OCI-LY7 (cell line): ENCODE results near the gene GTF2H1. TPM values are rescaled to one million over a fixed set of nuclear protein-coding genes. Genes with fewer than 3 reads are reported as not detected.

Experiments
- BruUV-seq: library from RNA; stranded (reverse); fragments of 400-500 nt; replicated peaks from 2 replicates; lab custom pipeline; 2021; lab: Mats Ljungman, UMichigan
- CTCF ChIA-PET: fragments of 300-600 bp; sonication (Branson Sonifier 250); formaldehyde crosslinking; loops from one replicate; lab custom pipeline; 2022; ENCODE audit warnings: antibody characterized with exemption; ENCODE audit not compliant: unreplicated experiment; lab: Charles Lee
- POLR2A ChIA-PET: fragments of 300-600 bp; sonication (Branson Sonifier 250); formaldehyde crosslinking; loops from one replicate; lab custom pipeline; 2022; ENCODE audit warnings: antibody characterized with exemption; lab: Charles Lee
- DNase-seq: peaks from one replicate; pipeline ENCODE4 v3.0.0-alpha.2; 2015; ENCODE audit warnings: low spot score
- H2AFZ ChIP-seq: fragments of 200-600 bp; sonication (generic), shearing (Covaris generic); 2 replicates; pipeline ENCODE4 v1.6.1; 2014; ENCODE audit warnings: mild to moderate bottlenecking, antibody characterized with exemption, low read length, moderate library complexity
- H3K27ac ChIP-seq: fragments of 200-600 bp; sonication (generic); 2 replicates; pipeline ENCODE4 v1.5.1; 2014; ENCODE audit warnings: mixed run types, low read depth, mild to moderate bottlenecking, moderate library complexity, low read length, inconsistent platforms; ENCODE audit not compliant: poor library complexity, severe bottlenecking
- H3K36me3 ChIP-seq: fragments of 200-600 bp; sonication (generic); 2 replicates; pipeline ENCODE4 v1.6.1; 2014; ENCODE audit warnings: mild to moderate bottlenecking, antibody characterized with exemption, low read length, moderate library complexity, mixed read lengths; ENCODE audit not compliant: insufficient read depth
- H3K4me1 ChIP-seq: fragments of 200-600 bp; sonication (generic); 2 replicates; pipeline ENCODE4 v1.5.1; 2014; ENCODE audit warnings: mild to moderate bottlenecking, low read length; ENCODE audit not compliant: insufficient read depth, poor library complexity, severe bottlenecking
- H3K4me2 ChIP-seq: fragments of 200-600 bp; sonication (generic); 2 replicates; pipeline ENCODE4 v1.6.1; 2014; ENCODE audit warnings: mild to moderate bottlenecking, low read length
- H3K4me3 ChIP-seq: fragments of 200-600 bp; sonication (generic); 2 replicates; pipeline ENCODE4 v1.5.1; 2014; ENCODE audit warnings: mild to moderate bottlenecking, low read depth, low read length; ENCODE audit not compliant: poor library complexity, severe bottlenecking
- H3K79me2 ChIP-seq: fragments of 200-600 bp; sonication (generic); 2 replicates; pipeline ENCODE4 v1.6.1; 2016; ENCODE audit warnings: low read depth, mild to moderate bottlenecking, low read length, moderate library complexity, mixed read lengths; ENCODE audit not compliant: insufficient read depth
- H3K9me2 ChIP-seq: fragments of 200-600 bp; sonication (generic); 2 replicates; pipeline ENCODE4 v1.6.1; 2016; ENCODE audit warnings: mild to moderate bottlenecking, low read length, mixed read lengths; ENCODE audit not compliant: insufficient read depth
- H3K9me3 ChIP-seq: fragments of 200-600 bp; sonication (generic); 2 replicates; pipeline ENCODE4 v1.6.1; 2014; ENCODE audit warnings: mild to moderate bottlenecking, mixed run types, low read length, mixed read lengths
- H4K20me1 ChIP-seq: fragments of 200-600 bp; sonication (generic); 2 replicates; pipeline ENCODE4 v1.6.1; 2014; ENCODE audit warnings: mild to moderate bottlenecking, antibody characterized with exemption, low read length, moderate library complexity, mixed read lengths; ENCODE audit not compliant: insufficient read depth
- EZH2phosphoT487 ChIP-seq: fragments of 200-600 bp; sonication (generic); IDR thresholded peaks from 2 replicates; pipeline ENCODE4 v1.6.1; 2018; ENCODE audit warnings: low read depth, borderline replicate concordance, mild to moderate bottlenecking, mixed run types, antibody characterized with exemption, low read length, moderate library complexity, mixed read lengths
- intact Hi-C: fragments of 100-400 bp; cut with micrococcal nuclease; formaldehyde crosslinking; loops from one replicate; pipeline ENCODE4 v1.10.0; 2022; ENCODE audit not compliant: unreplicated experiment
- total RNA-seq, 2 experiments: library from RNA; depleted of rRNA in 1 of 2; stranded (reverse); fragments of >200 nt in 1 of 2; shearing (Covaris generic) in 1 of 2; gene quantifications; 2 replicates each; pipeline ENCODE4 v1.2.3, GENCODE V29; 2014 to 2022
- TF ChIP-seq, protein P1 (sequence below): fragments of 200-600 bp; sonication (generic); conservative IDR thresholded peaks from 2 replicates; pipeline ENCODE4 v1.5.1; 2014; ENCODE audit warnings: mild to moderate bottlenecking, antibody characterized with exemption, low read length, moderate library complexity, mixed read lengths

The GTF2H1 gene
- total RNA-seq, 2 experiments from 2014 or later, result 48.0 to 62.1 TPM

DNA sequence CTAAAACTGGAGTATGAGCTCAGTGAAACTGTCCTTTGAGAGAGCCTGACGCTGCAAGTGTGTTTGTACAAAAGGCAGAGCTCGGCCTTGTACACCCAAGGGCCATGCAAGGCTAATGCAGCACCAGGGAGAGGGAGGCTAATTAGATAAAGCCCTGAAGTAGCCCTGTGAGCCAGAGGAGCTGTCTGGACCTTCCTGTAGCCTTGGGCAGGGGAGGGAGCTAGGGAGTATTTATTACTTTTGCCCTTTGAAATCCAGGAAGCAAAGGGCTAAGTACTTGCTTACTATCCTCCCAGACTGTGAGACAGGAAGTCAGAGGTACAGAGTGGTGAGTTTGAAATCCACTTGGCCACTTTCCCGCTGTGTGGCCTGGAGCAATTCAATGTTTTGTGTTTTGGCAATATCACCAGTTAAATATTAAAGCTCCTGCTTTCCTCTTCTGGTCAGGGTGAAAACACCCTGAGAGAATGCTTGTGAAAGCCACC lies 61.8 kb downstream of the GTF2H1 start:
- TF ChIP-seq EZH2phosphoT487, result no peak
- TF ChIP-seq, protein P1, sequence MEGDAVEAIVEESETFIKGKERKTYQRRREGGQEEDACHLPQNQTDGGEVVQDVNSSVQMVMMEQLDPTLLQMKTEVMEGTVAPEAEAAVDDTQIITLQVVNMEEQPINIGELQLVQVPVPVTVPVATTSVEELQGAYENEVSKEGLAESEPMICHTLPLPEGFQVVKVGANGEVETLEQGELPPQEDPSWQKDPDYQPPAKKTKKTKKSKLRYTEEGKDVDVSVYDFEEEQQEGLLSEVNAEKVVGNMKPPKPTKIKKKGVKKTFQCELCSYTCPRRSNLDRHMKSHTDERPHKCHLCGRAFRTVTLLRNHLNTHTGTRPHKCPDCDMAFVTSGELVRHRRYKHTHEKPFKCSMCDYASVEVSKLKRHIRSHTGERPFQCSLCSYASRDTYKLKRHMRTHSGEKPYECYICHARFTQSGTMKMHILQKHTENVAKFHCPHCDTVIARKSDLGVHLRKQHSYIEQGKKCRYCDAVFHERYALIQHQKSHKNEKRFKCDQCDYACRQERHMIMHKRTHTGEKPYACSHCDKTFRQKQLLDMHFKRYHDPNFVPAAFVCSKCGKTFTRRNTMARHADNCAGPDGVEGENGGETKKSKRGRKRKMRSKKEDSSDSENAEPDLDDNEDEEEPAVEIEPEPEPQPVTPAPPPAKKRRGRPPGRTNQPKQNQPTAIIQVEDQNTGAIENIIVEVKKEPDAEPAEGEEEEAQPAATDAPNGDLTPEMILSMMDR, result no peak
- H3K79me2 ChIP-seq, result no peaks in the 10 kb centered on the region
- no peaks in the 10 kb centered on the region for H3K9me3 ChIP-seq
- intact Hi-C loops, result no loop called here
- CTCF ChIA-PET, result interaction anchor here (0.5 to 1.7 kb wide), 2 partner anchors 12 to 605 kb away, joined by 4 to 5 read pairs; no protein-coding TSS in a partner anchor
- peak; percentile 45 for DNase-seq
- H3K27ac ChIP-seq, result peak overlapping the region; percentile 11
- peak overlapping the region; percentile 88 for H2AFZ ChIP-seq
- POLR2A ChIA-PET, result interaction anchor here (0.5 to 5.2 kb wide), 8 partner anchors 10 to 142 kb away, joined by 3 to 56 read pairs (median 4); partner anchors contain the start of gene LDHA
- H3K4me2 ChIP-seq, result peak overlapping the region; percentile 8; the same call in 1 of the 2 replicates
- no TSS peak for BruUV-seq
- no peaks in the 10 kb centered on the region for H3K36me3 ChIP-seq
- no peaks in the 10 kb centered on the region for H3K9me2 ChIP-seq
- no peak overlapping the region for H3K4me3 ChIP-seq
- H3K4me1 ChIP-seq, result peaks cover 14% of the 10 kb centered on the region
- no peaks in the 10 kb centered on the region for H4K20me1 ChIP-seq

DNA sequence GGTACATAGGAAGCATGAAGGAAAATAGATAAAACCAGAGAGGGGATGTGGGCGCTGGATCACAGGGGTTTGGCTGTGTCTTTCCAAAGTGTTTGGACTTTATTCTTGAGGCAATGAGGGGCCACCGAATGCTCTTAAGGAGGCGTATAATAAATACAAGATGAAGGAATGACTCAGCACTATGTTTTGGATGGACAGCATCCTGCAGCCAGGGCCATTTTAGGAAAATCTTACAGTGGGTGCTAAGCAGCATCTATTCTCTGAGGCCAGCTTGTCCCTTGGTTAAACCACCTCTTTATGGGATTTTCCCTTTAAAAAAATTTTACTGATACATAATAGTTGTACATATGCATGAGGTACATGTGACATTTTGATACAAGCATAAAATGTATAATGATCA lies 67.7 kb downstream of the GTF2H1 start:
- no peak overlapping the region for H3K27ac ChIP-seq
- TF ChIP-seq, protein P1, result no peak
- no peak for TF ChIP-seq EZH2phosphoT487
- no peak overlapping the region for H2AFZ ChIP-seq
- H3K79me2 ChIP-seq, result peaks cover 22% of the 10 kb centered on the region
- H3K4me2 ChIP-seq, result no peak overlapping the region
- H3K36me3 ChIP-seq, result peaks cover 7% of the 10 kb centered on the region
- no peak overlapping the region for H3K4me3 ChIP-seq
- POLR2A ChIA-PET, result interaction anchor here (1.2 kb wide), 1 partner anchor 8 kb away, joined by 8 read pairs; no protein-coding TSS in a partner anchor
- CTCF ChIA-PET, result no interaction called here
- peaks cover 16% of the 10 kb centered on the region for H3K4me1 ChIP-seq
- DNase-seq, result no peak
- no peaks in the 10 kb centered on the region for H3K9me2 ChIP-seq
- intact Hi-C loops, result loop anchor here (10.0 kb wide), 1 partner anchor 275 kb away; no protein-coding TSS in a partner anchor
- no peaks in the 10 kb centered on the region for H4K20me1 ChIP-seq
- no peaks in the 10 kb centered on the region for H3K9me3 ChIP-seq
- no TSS peak for BruUV-seq
